Measurements from ENCODE around the gene IL7R. TPM values are rescaled to one million over a fixed set of nuclear protein-coding genes. Genes with fewer than 3 reads are reported as not detected.

The IL7R gene
- total RNA-seq (1 to 10 TPM in 5 of 7 donors, under 1 TPM in 2; 0.28 to 3.7 (median 3.2) TPM), polyA plus RNA-seq (10 to 100 TPM in 1 of 2 donors, 1 to 10 TPM in 1; 1.5 to 11.3 TPM)
- long read RNA-seq, donor 1, result 0 reads
- long read RNA-seq, donor 2, full-length matches to known transcripts, result 1 of 1 reads
- long read RNA-seq, donor 2, partial matches to known transcripts, result 0 of 1 reads
- long read RNA-seq, donor 2, other reads (novel, unspliced or antisense), result 0 of 1 reads
- long read RNA-seq, donor 3, partial matches to known transcripts, result 0 of 4 reads
- long read RNA-seq, donor 3, other reads (novel, unspliced or antisense), result 4 of 4 reads

- 2 to 7% (median 5%) methylated on average over 1 of the region's 1 CpG for WGBS, 3 donors
- H3K4me3 ChIP-seq, result no peak within 1 kb of the TSS
- H3K27me3 ChIP-seq, result no peaks in the 10 kb centered on the region
- no peak for TF ChIP-seq EP300 (IDR thresholded peaks at IDR 0.05)
- TF ChIP-seq POLR2A (IDR thresholded peaks at IDR 0.05), result no peak
- TF ChIP-seq CTCF (IDR thresholded peaks at IDR 0.05), result no peak
- no peaks in the 10 kb centered on the region for H3K9me3 ChIP-seq
- H3K4me1 ChIP-seq (ENCODE audit: insufficient read depth), result peaks cover 10% of the 10 kb centered on the region
- H3K36me3 ChIP-seq, result no peaks in the 10 kb centered on the region
- H3K27ac ChIP-seq, result no peak within 1 kb of the TSS
- intact Hi-C loops (cut with DNase I), result no loop called here
- DNase-seq, result no peak
Measured at GRCh38 chr5:35856765-35857351, at the start of gene IL7R. IL7R (plus strand) TSS chr5:35856891; CDS start chr5:35856978, 87 bp downstream.

- Histone ChIP-seq H3K27ac (no peak overlapping the region), H3K4me3 (no peak overlapping the region), H3K9me3 (no peaks in the 10 kb centered on the region), H3K4me1 (ENCODE audit: insufficient read depth) (no peaks in the 10 kb centered on the region), H3K27me3 (no peaks in the 10 kb centered on the region), H3K36me3 (no peaks in the 10 kb centered on the region)
- TF ChIP-seq EP300 (IDR thresholded peaks at IDR 0.05), result no peak
- no peak for TF ChIP-seq POLR2A (IDR thresholded peaks at IDR 0.05)
- no peak for TF ChIP-seq CTCF (IDR thresholded peaks at IDR 0.05)
- DNase-seq, result no peak
- intact Hi-C loops (cut with DNase I), result no loop called here
Measured at GRCh38 chr5:35810601-35811000, 46.1 kb upstream of the IL7R start.

- 65 to 89% (median 86%) methylated on average over 3 of the region's 3 CpGs for WGBS, 3 donors
- no peaks in the 10 kb centered on the region for H3K27me3 ChIP-seq
- H3K9me3 ChIP-seq, result no peaks in the 10 kb centered on the region
Measured at GRCh38 chr5:35811108-35811741, 45.5 kb upstream of the IL7R start.

GRCh38 chr5:35813521-35813920, 43.2 kb upstream of the IL7R start:
- intact Hi-C loops (cut with DNase I), result no loop called here
- TF ChIP-seq CTCF (IDR thresholded peaks at IDR 0.05) (no peak), POLR2A (IDR thresholded peaks at IDR 0.05) (no peak)
- no peak overlapping the region for H3K4me3 ChIP-seq
- WGBS, 3 donors, result 53 to 67% (median 55%) methylated on average over 1 of the region's 1 CpG
- H3K4me1 ChIP-seq (ENCODE audit: insufficient read depth), result no peaks in the 10 kb centered on the region
- H3K9me3 ChIP-seq, result no peaks in the 10 kb centered on the region
- no peaks in the 10 kb centered on the region for H3K27me3 ChIP-seq
- H3K27ac ChIP-seq, result no peak overlapping the region
- H3K36me3 ChIP-seq, result no peaks in the 10 kb centered on the region
- no peak for DNase-seq

More at GRCh38 chr5:35811108-35811741, 45.5 kb upstream of the IL7R start:
- Histone ChIP-seq H3K4me3 (no peak overlapping the region), H3K4me1 (ENCODE audit: insufficient read depth) (no peaks in the 10 kb centered on the region), H3K36me3 (no peaks in the 10 kb centered on the region), H3K27ac (no peak overlapping the region)
- no peak for DNase-seq
- TF ChIP-seq CTCF (IDR thresholded peaks at IDR 0.05), result no peak
- intact Hi-C loops (cut with DNase I), result no loop called here

All from ovary (tissue), 10 donors.